CD4-positive, alpha-beta T cell (primary cell): ENCODE data around the gene KCNMA1. TPM values are rescaled to one million over a fixed set of nuclear protein-coding genes. Genes with fewer than 3 reads are reported as not detected.

ENCODE experiments used
- ATAC-seq: fragments of 200-7000 bp; cut with Tn5 transposase; one replicate; pipeline ENCODE4 v1.10.0; 2022; ENCODE audit warnings: mild to moderate bottlenecking; ENCODE audit not compliant: poor library complexity
- CTCF ChIA-PET: fragments of 350-600 bp; sonication (Branson Sonifier 250); formaldehyde crosslinking; loops from one replicate; lab custom pipeline; 2021; ENCODE audit warnings: antibody characterized with exemption, inconsistent platforms; lab: Charles Lee
- POLR2A ChIA-PET: fragments of 350-600 bp; sonication (Branson Sonifier 250); formaldehyde crosslinking; loops from one replicate; lab custom pipeline; 2021; ENCODE audit warnings: antibody characterized with exemption, inconsistent platforms; lab: Charles Lee
- DNase-seq, 14 experiments: peaks; one replicate each; pipeline ENCODE4 v3.0.0-alpha.2; 2013 to 2020; ENCODE audit warnings: mixed read lengths in 2 of 14
- H3K27ac ChIP-seq, 2 donors: one replicate each; pipeline versions ENCODE4 v1.5.1 to v1.7.0; 2013; ENCODE audit warnings: low read length in 2 of 2, low read depth in 1 of 2, mild to moderate bottlenecking in 1 of 2
- H3K27me3 ChIP-seq, 2 experiments: 1 replicate in 1 of 2; 2 replicates in 1 of 2; pipeline versions ENCODE4 v1.6.1 to v1.7.0; 2013; ENCODE audit warnings: low read length in 2 of 2, control low read depth in 1 of 2, mild to moderate bottlenecking in 1 of 2, moderate library complexity in 1 of 2; ENCODE audit not compliant: insufficient read depth in 2 of 2, control insufficient read depth in 1 of 2
- H3K36me3 ChIP-seq: one replicate; pipeline ENCODE4 v1.6.1; 2013; ENCODE audit warnings: low read length, control low read depth; ENCODE audit not compliant: insufficient read depth
- H3K4me1 ChIP-seq: one replicate; pipeline ENCODE4 v1.6.1; 2013; ENCODE audit warnings: low read length, control low read depth; ENCODE audit not compliant: insufficient read depth
- H3K4me3 ChIP-seq: one replicate; pipeline ENCODE4 v1.5.1; 2013; ENCODE audit warnings: mild to moderate bottlenecking, low read length, moderate library complexity
- H3K9me3 ChIP-seq, 2 experiments: 1 replicate in 1 of 2; 2 replicates in 1 of 2; pipeline versions ENCODE4 v1.6.1 to v1.7.0; 2013; ENCODE audit warnings: low read length in 2 of 2, mild to moderate bottlenecking in 2 of 2, control low read depth in 1 of 2, moderate library complexity in 1 of 2; ENCODE audit not compliant: control insufficient read depth in 1 of 2, insufficient read depth in 1 of 2
- H3K27ac Mint-ChIP-seq: one replicate; pipeline ENCODE4 v1.8.0; 2020; ENCODE audit warnings: mixed read lengths
- H3K27me3 Mint-ChIP-seq: one replicate; pipeline ENCODE4 v1.8.0; 2021; ENCODE audit warnings: mixed read lengths
- H3K36me3 Mint-ChIP-seq: one replicate; pipeline ENCODE4 v1.8.0; 2021; ENCODE audit warnings: low read depth, mixed read lengths
- H3K4me1 Mint-ChIP-seq: one replicate; pipeline ENCODE4 v1.8.0; 2021; ENCODE audit warnings: low read depth, mixed read lengths
- H3K4me3 Mint-ChIP-seq: one replicate; pipeline ENCODE4 v1.8.0; 2020; ENCODE audit warnings: mild to moderate bottlenecking, mixed read lengths
- H3K9me3 Mint-ChIP-seq: one replicate; pipeline ENCODE4 v1.8.0; 2020; ENCODE audit warnings: mixed read lengths
- intact Hi-C, 2 experiments: fragments of 100-400 bp; cut with DNase I in 1 of 2; cut with micrococcal nuclease in 1 of 2; formaldehyde crosslinking; loops; one replicate each; pipeline versions ENCODE4 v1.15.1 to v1.9.0; 2023 to 2025; cut with DNase I, micrococcal nuclease
- total RNA-seq, 174 experiments: library from RNA in 2 of 174; stranded (reverse) in 2 of 174; gene quantifications; one replicate each; pipeline ENCODE4 v1.2.3 and lab custom pipeline; 2021 to 2026
- TF ChIP-seq, protein P1 (sequence below): fragments of 200-600 bp; IDR thresholded peaks from one replicate; pipeline ENCODE4 v1.8.0; 2022; ENCODE audit warnings: antibody characterized with exemption, mild to moderate bottlenecking

Gene KCNMA1
- total RNA-seq, 2 experiments from 2014 or later = not detected

DNA sequence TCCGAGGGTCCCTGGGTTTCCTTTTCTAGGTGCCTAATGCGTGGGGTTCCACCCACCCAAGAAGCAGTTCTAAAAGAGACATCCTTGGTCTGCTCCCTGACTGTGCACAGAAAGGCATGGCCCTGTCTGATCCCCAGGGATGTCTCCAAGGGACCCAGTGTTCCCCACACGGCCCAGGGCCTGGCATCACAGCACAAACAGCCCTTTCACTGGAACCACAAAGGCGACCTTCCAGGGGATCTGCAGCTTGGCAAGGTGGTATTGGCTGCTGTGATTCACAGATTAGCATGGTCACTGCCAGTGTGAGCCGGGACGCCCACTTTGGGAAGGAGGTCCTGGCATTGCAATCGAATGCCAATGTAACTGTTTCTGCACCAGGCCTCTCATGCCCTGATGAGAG is 6.4 kb downstream of the KCNMA1 start:
- Mint-ChIP-seq H3K4me1 (no peaks in the 10 kb centered on the region), H3K27me3 (peaks cover 57% of the 10 kb centered on the region), H3K27ac (no peak overlapping the region), H3K9me3 (no peaks in the 10 kb centered on the region), H3K36me3 (no peaks in the 10 kb centered on the region), H3K4me3 (no peak overlapping the region)
- CTCF ChIA-PET = no interaction called here
- no peak for ATAC-seq
- intact Hi-C loops = no loop called here
- Histone ChIP-seq H3K36me3 (no peaks in the 10 kb centered on the region), H3K9me3 (no peaks in the 10 kb centered on the region), H3K27ac (no peak overlapping the region), H3K27me3 (peaks cover 10 to 17% of the 10 kb centered on the region in 2 experiments), H3K4me1 (no peaks in the 10 kb centered on the region), H3K4me3 (no peak overlapping the region)
- no peak for DNase-seq
- POLR2A ChIA-PET = no interaction called here
- TF ChIP-seq, protein P1, sequence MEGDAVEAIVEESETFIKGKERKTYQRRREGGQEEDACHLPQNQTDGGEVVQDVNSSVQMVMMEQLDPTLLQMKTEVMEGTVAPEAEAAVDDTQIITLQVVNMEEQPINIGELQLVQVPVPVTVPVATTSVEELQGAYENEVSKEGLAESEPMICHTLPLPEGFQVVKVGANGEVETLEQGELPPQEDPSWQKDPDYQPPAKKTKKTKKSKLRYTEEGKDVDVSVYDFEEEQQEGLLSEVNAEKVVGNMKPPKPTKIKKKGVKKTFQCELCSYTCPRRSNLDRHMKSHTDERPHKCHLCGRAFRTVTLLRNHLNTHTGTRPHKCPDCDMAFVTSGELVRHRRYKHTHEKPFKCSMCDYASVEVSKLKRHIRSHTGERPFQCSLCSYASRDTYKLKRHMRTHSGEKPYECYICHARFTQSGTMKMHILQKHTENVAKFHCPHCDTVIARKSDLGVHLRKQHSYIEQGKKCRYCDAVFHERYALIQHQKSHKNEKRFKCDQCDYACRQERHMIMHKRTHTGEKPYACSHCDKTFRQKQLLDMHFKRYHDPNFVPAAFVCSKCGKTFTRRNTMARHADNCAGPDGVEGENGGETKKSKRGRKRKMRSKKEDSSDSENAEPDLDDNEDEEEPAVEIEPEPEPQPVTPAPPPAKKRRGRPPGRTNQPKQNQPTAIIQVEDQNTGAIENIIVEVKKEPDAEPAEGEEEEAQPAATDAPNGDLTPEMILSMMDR = no peak

DNA sequence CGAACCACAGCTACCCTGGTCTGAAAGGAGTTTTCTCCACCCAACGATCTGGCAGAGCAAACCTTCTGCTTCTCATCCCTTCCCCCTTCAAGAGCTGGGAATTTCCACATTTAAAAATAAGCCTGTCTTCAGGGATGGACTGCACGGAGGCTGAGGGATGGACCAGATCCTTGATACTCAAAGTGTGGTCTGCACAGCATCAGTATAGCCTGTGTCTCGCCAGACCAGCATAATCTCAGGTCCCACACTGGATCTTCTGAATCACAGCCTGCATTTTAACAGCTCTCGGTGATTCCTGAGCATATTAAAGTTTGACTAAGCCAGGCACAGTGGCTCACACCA is 7.1 kb downstream of the KCNMA1 start:
- Mint-ChIP-seq H3K4me1 (no peaks in the 10 kb centered on the region), H3K9me3 (no peaks in the 10 kb centered on the region), H3K4me3 (no peak overlapping the region), H3K27me3 (peaks cover 49% of the 10 kb centered on the region), H3K36me3 (no peaks in the 10 kb centered on the region), H3K27ac (no peak overlapping the region)
- intact Hi-C loops = no loop called here
- TF ChIP-seq, protein P1 = no peak
- ATAC-seq = no peak
- Histone ChIP-seq H3K27ac (no peak overlapping the region), H3K9me3 (no peaks in the 10 kb centered on the region), H3K36me3 (no peaks in the 10 kb centered on the region), H3K4me3 (no peak overlapping the region), H3K4me1 (no peaks in the 10 kb centered on the region), H3K27me3 (peaks cover 4 to 11% of the 10 kb centered on the region in 2 experiments)
- CTCF ChIA-PET = no interaction called here
- POLR2A ChIA-PET = no interaction called here
- DNase-seq = no peak

DNA sequence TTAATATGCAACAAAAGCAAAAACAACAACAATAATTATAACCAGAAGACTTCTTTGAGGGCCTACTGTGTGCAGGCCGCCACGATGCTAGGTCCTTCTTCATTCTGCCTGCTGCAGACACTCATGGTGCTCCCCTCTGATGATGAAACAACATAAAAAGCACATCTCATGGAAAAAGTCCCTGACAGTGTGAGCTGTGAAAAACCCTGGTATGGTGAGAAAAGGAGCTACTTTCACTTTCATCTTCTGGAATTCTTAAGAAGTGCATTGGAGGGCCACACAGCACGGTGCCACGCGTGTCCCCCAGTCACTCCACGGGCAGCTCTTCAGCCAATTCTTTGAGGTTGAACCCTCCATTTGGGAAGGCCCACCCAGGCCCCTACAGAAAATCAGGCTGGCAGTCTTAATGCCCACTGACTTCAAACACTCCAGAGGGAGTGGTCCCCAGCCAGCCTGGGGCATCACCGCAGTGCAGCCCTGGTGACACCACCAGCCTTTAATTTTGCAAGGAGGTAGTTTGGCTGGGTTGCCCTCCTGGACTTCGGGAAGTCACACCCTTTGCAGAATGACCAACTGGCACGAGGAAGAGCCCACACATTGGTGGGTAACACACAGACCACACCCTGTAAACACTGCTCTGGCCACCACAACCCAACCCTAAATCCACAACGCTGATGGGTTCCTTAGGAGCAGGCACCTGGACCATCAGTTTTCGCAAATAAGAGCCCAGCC is 7.7 kb downstream of the KCNMA1 start:
- peaks cover 44% of the 10 kb centered on the region for H3K27me3 Mint-ChIP-seq
- CTCF ChIA-PET = no interaction called here

More for the DNA sequence above, 7.7 kb downstream of the KCNMA1 start:
- Mint-ChIP-seq H3K4me3 (no peak overlapping the region), H3K27ac (no peak overlapping the region), H3K36me3 (no peaks in the 10 kb centered on the region), H3K4me1 (no peaks in the 10 kb centered on the region), H3K9me3 (no peaks in the 10 kb centered on the region)
- Histone ChIP-seq H3K36me3 (no peaks in the 10 kb centered on the region), H3K27ac (no peak overlapping the region), H3K27me3 (peaks cover 2 to 6% of the 10 kb centered on the region in 2 experiments), H3K9me3 (no peaks in the 10 kb centered on the region), H3K4me3 (no peak overlapping the region), H3K4me1 (no peaks in the 10 kb centered on the region)
- DNase-seq (no peak), ATAC-seq (no peak)
- POLR2A ChIA-PET = no interaction called here
- TF ChIP-seq, protein P1 = no peak
- intact Hi-C loops = no loop called here
